H9 (cell line): ENCODE results near the gene GAK. TPM values are rescaled to one million over a fixed set of nuclear protein-coding genes. Genes with fewer than 3 reads are reported as not detected.
A peak's percentile ranks its signal among the peaks of the same experiment; 100 is the strongest.

Experiments
- DNase-seq: peaks from one replicate; pipeline ENCODE4 v3.0.0-alpha.2; 2017
- H2AFZ ChIP-seq: one replicate; pipeline ENCODE4 v1.6.1; 2013; ENCODE audit warnings: mild to moderate bottlenecking, low read length, control low read depth, moderate library complexity
- H2AK5ac ChIP-seq: 2 replicates; pipeline ENCODE4 v1.6.1; 2013; ENCODE audit warnings: low read length, control low read depth, mixed read lengths; ENCODE audit not compliant: insufficient read length
- H2BK120ac ChIP-seq: one replicate; pipeline ENCODE4 v1.6.1; 2013; ENCODE audit warnings: low read depth, mild to moderate bottlenecking, low read length, control low read depth, inconsistent platforms; ENCODE audit not compliant: poor library complexity, severe bottlenecking
- H2BK12ac ChIP-seq: 2 replicates; pipeline ENCODE4 v1.6.1; 2013; ENCODE audit warnings: low read length, control low read depth, mixed read lengths, low read depth; ENCODE audit not compliant: insufficient read length
- H2BK15ac ChIP-seq: 2 replicates; pipeline ENCODE4 v1.6.1; 2013; ENCODE audit warnings: low read depth, low read length, control low read depth
- H2BK20ac ChIP-seq: one replicate; pipeline ENCODE4 v1.6.1; 2013; ENCODE audit warnings: low read depth, mild to moderate bottlenecking, low read length, control low read depth, inconsistent platforms; ENCODE audit not compliant: poor library complexity, severe bottlenecking
- H2BK5ac ChIP-seq: 2 replicates; pipeline ENCODE4 v1.6.1; 2013; ENCODE audit warnings: low read length, control low read depth, mixed read lengths; ENCODE audit not compliant: insufficient read length
- H3K14ac ChIP-seq: 2 replicates; pipeline ENCODE4 v1.6.1; 2013; ENCODE audit warnings: low read length, control low read depth; ENCODE audit not compliant: insufficient read depth
- H3K18ac ChIP-seq: 2 replicates; pipeline ENCODE4 v1.6.1; 2013; ENCODE audit warnings: low read depth, mild to moderate bottlenecking, mixed read lengths, low read length, control low read depth; ENCODE audit not compliant: insufficient read length
- H3K23ac ChIP-seq: 2 replicates; pipeline ENCODE4 v1.6.1; 2013; ENCODE audit warnings: low read length, control low read depth, mixed read lengths, low read depth; ENCODE audit not compliant: insufficient read length
- H3K23me2 ChIP-seq: 2 replicates; pipeline ENCODE4 v1.6.1; 2013; ENCODE audit warnings: low read depth, mild to moderate bottlenecking, mixed read lengths, low read length, control low read depth; ENCODE audit not compliant: insufficient read length, poor library complexity, severe bottlenecking
- H3K27ac ChIP-seq: 2 replicates; pipeline ENCODE4 v1.5.1; 2013; ENCODE audit warnings: low read length, control low read depth, mixed read lengths, low read depth; ENCODE audit not compliant: insufficient read length
- H3K27me3 ChIP-seq: 2 replicates; pipeline ENCODE4 v1.6.1; 2013; ENCODE audit warnings: low read length, control low read depth, inconsistent platforms; ENCODE audit not compliant: insufficient read depth
- H3K4ac ChIP-seq: 2 replicates; pipeline ENCODE4 v1.6.1; 2013; ENCODE audit warnings: low read depth, mild to moderate bottlenecking, control low read depth, inconsistent platforms, low read length, moderate library complexity
- H3K4me1 ChIP-seq: 2 replicates; pipeline ENCODE4 v1.6.1; 2013; ENCODE audit warnings: low read length, control low read depth, inconsistent platforms; ENCODE audit not compliant: insufficient read depth
- H3K4me2 ChIP-seq: 2 replicates; pipeline ENCODE4 v1.6.1; 2013; ENCODE audit warnings: low read length, control low read depth, mixed read lengths; ENCODE audit not compliant: insufficient read length, insufficient read depth
- H3K56ac ChIP-seq: 2 replicates; pipeline ENCODE4 v1.6.1; 2013; ENCODE audit warnings: low read depth, mild to moderate bottlenecking, mixed read lengths, low read length, control low read depth; ENCODE audit not compliant: insufficient read length
- H3K79me1 ChIP-seq: 2 replicates; pipeline ENCODE4 v1.6.1; 2013; ENCODE audit warnings: low read depth, mild to moderate bottlenecking, moderate library complexity, low read length, control low read depth, inconsistent platforms; ENCODE audit not compliant: insufficient read depth, poor library complexity, severe bottlenecking
- H3K79me2 ChIP-seq: 2 replicates; pipeline ENCODE4 v1.6.1; 2013; ENCODE audit warnings: low read length, control low read depth, inconsistent platforms; ENCODE audit not compliant: insufficient read depth
- H3K9ac ChIP-seq: 2 replicates; pipeline ENCODE4 v1.6.1; 2013; ENCODE audit warnings: low read length, control low read depth, mixed read lengths; ENCODE audit not compliant: insufficient read length; ENCODE audit errors: extremely low read depth
- H3K9me3 ChIP-seq: one replicate; pipeline ENCODE4 v1.6.1; 2013; ENCODE audit warnings: low read depth, low read length, inconsistent platforms; ENCODE audit not compliant: control insufficient read depth
- H3T11ph ChIP-seq: one replicate; pipeline ENCODE4 v1.6.1; 2013; ENCODE audit warnings: mild to moderate bottlenecking, low read length, control low read depth, inconsistent platforms
- H4K20me1 ChIP-seq: one replicate; pipeline ENCODE4 v1.6.1; 2013; ENCODE audit not compliant: control insufficient read depth, insufficient read length, insufficient read depth
- H4K5ac ChIP-seq: 2 replicates; pipeline ENCODE4 v1.6.1; 2013; ENCODE audit warnings: low read depth, mild to moderate bottlenecking, mixed read lengths, low read length, control low read depth; ENCODE audit not compliant: insufficient read length
- H4K8ac ChIP-seq: replicated peaks from 2 replicates; pipeline ENCODE4 v1.6.1; 2013; ENCODE audit warnings: low read length, control low read depth, mixed read lengths, low read depth; ENCODE audit not compliant: insufficient read length
- H4K91ac ChIP-seq: 2 replicates; pipeline ENCODE4 v1.6.1; 2013; ENCODE audit warnings: low read depth, mild to moderate bottlenecking, moderate library complexity, mixed read lengths, low read length, control low read depth; ENCODE audit not compliant: insufficient read length
- H3K27ac Mint-ChIP-seq, 3 experiments: 2 replicates in 2 of 3; 3 replicates in 1 of 3; pipeline ENCODE4 v1.8.0; 2020 to 2021; ENCODE audit warnings: mixed read lengths in 3 of 3, mild to moderate bottlenecking in 1 of 3, moderate library complexity in 1 of 3
- H3K27me3 Mint-ChIP-seq: 2 replicates; pipeline ENCODE4 v1.8.0; 2021; ENCODE audit warnings: low read depth, mild to moderate bottlenecking, moderate library complexity, mixed read lengths
- H3K36me3 Mint-ChIP-seq, 3 experiments: 2 replicates in 2 of 3; 3 replicates in 1 of 3; pipeline ENCODE4 v1.8.0; 2020 to 2021; ENCODE audit warnings: low read depth in 3 of 3, mixed read lengths in 3 of 3; ENCODE audit not compliant: insufficient read depth in 1 of 3
- H3K4me1 Mint-ChIP-seq, 2 experiments: 2 replicates each; pipeline ENCODE4 v1.8.0; 2020; ENCODE audit warnings: mixed read lengths in 2 of 2
- H3K4me3 Mint-ChIP-seq, 2 experiments: 2 replicates in 1 of 2; 3 replicates in 1 of 2; pipeline ENCODE4 v1.8.0; 2020 to 2021; ENCODE audit warnings: mild to moderate bottlenecking in 2 of 2, mixed read lengths in 2 of 2, moderate library complexity in 1 of 2
- H3K9me3 Mint-ChIP-seq, 2 experiments: 2 replicates in 1 of 2; 3 replicates in 1 of 2; pipeline ENCODE4 v1.8.0; 2020; ENCODE audit warnings: mild to moderate bottlenecking in 2 of 2, mixed read lengths in 2 of 2, moderate library complexity in 1 of 2
- CTCF ChIP-seq: fragments of 200-600 bp; sonication (generic); conservative IDR thresholded peaks from 3 replicates; pipeline ENCODE4 v1.8.0; 2021; ENCODE audit warnings: antibody characterized with exemption, mild to moderate bottlenecking
- WGBS: extraction: QIAGEN DNeasy Blood & Tissue Kit; methylation state at CpG from one replicate; pipeline ENCODE4 v1.1.7; 2013; ENCODE audit warnings: missing lambda C conversion rate, low lambda C conversion rate, mixed read lengths; ENCODE audit not compliant: insufficient read length; ENCODE audit errors: extremely low coverage; 5-methylcytosine and 5-hydroxymethylcytosine counted together
- total RNA-seq: library from RNA; stranded (reverse); gene quantifications from 2 replicates; pipeline ENCODE4 v1.2.1, GENCODE V29; 2021

Gene GAK
- total RNA-seq, 1 experiment from 2014 or later, result 80.7 TPM

GRCh38 chr4:900073-900472 is 32.0 kb downstream of the GAK start:
- Histone ChIP-seq H3K23ac (no peak overlapping the region), H3K4me1 (no peaks in the 10 kb centered on the region), H4K91ac (no peak overlapping the region), H4K20me1 (no peaks in the 10 kb centered on the region), H4K8ac (no peak overlapping the region), H2AFZ (no peak overlapping the region), H3K27me3 (no peaks in the 10 kb centered on the region), H3K9ac (no peak overlapping the region), H3K9me3 (no peaks in the 10 kb centered on the region), H2BK5ac (no peak overlapping the region), H3K4ac (no peak overlapping the region), H3T11ph (no peak overlapping the region), H3K18ac (no peak overlapping the region), H2BK12ac (no peak overlapping the region), H2BK15ac (no peak overlapping the region), H3K56ac (no peak overlapping the region), H2BK20ac (no peak overlapping the region), H3K4me2 (no peak overlapping the region), H2BK120ac (no peak overlapping the region), H3K79me2 (no peaks in the 10 kb centered on the region), H3K23me2 (no peaks in the 10 kb centered on the region), H4K5ac (no peak overlapping the region), H3K14ac (no peak overlapping the region; the same call in 1 of the 2 replicates), H2AK5ac (no peak overlapping the region), H3K79me1 (no peaks in the 10 kb centered on the region), H3K27ac (no peak overlapping the region)
- peak overlapping the region; percentile 28 to 85 (median 74); a peak in 2 of 7 replicates for H3K27ac Mint-ChIP-seq
- H3K27me3 Mint-ChIP-seq, result no peaks in the 10 kb centered on the region
- no peak overlapping the region for H3K4me3 Mint-ChIP-seq
- H3K36me3 Mint-ChIP-seq, result peaks cover 3 to 41% (median 21%) of the 10 kb centered on the region in 3 experiments; a peak in 5 of 7 replicates
- no peaks in the 10 kb centered on the region; a peak in 1 of 5 replicates for H3K9me3 Mint-ChIP-seq
- DNase-seq, result no peak
- peaks cover 0 to 3% of the 10 kb centered on the region in 2 experiments; a peak in 2 of 4 replicates for H3K4me1 Mint-ChIP-seq
- TF ChIP-seq CTCF, result no peak
- WGBS, result no CpG with 5 or more reads among the region's 26 CpGs
